Adipose tissue (tissue), 3 donors: ENCODE results near the gene PLCH2. TPM values are rescaled to one million over a fixed set of nuclear protein-coding genes. Genes with fewer than 3 reads are reported as not detected.

Experiments used
- H3K27ac ChIP-seq: one replicate; pipeline ENCODE4 v1.5.1; 2013; ENCODE audit warnings: low read depth, low read length
- WGBS, 3 donors: extraction: QIAGEN DNeasy Blood & Tissue Kit; methylation state at CpG; one replicate each; pipeline ENCODE4 v1.1.7; 2013; 5-methylcytosine and 5-hydroxymethylcytosine counted together
- polyA plus RNA-seq, 3 donors: library from polyadenylated mRNA; stranded (reverse); fragments of 200-250 nt; gene quantifications; one replicate each; pipeline ENCODE4 v1.2.3, GENCODE V29; 2013
- donor health status: healthy with polysubstance abuse.
- donor health status: Bipolar disorder and iron deficiency.
- donor health status: healthy.

The PLCH2 gene
- polyA plus RNA-seq, 3 donors, result 0.45 to 2.2 (median 0.62) TPM

DNA sequence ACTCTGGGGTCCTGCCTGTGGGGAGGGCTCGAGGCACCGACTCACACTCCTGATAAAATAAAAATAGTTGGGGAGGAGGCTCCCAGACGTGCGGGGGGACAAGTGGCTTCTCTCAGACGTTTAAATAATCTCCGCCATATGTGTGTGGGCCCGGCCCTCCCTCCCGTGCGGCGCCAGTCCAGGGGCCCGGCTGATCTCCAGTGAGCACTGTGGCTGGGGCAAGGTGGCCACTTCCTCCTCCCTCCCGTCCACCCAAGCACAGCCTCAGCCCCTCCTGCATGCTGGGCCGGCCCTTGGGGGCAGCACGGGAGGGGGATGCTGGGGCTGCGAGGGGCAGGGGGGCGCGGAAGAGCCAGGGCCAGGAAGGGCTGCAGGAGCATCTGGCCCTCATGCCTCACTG, 4.0 kb upstream of the PLCH2 start:
- H3K27ac ChIP-seq, result no peak overlapping the region
- WGBS, 3 donors, result 43 to 62% (median 45%) methylated on average over 13 to 17 of the region's 17 CpGs

DNA sequence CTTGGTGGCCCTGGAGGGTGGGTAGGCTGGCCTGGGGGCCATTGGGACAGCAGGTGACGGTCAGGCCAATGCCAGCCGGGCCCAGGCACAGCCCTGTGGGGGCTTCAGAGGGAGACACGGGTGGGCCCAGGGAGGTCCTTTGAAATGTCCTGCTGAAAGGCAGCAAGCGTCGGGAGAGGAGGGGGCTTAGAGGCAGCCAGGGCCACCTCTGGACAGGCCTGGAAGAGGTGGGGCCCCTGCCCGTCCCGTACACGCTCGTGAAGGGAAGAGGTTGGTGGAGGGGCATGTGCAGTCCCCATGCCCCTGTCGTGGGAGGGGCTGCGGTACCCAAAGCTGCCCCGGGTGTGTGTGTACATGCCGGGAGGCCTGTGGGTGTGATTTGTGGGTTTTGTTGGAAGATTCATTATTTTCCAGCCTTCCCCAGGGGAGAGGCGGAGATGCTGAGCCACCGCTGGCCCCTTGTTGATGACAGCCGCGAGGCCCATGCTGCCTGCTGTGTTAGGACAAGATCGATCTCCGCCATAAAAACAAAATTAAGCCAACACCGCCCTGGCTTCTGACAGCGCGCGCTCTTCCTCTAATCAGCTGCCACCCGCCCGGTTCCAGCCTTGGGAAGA, 3.4 kb upstream of the PLCH2 start:
- H3K27ac ChIP-seq, result no peak overlapping the region
- 55 to 74% (median 69%) methylated on average over 25 of the region's 25 CpGs for WGBS, 3 donors

DNA sequence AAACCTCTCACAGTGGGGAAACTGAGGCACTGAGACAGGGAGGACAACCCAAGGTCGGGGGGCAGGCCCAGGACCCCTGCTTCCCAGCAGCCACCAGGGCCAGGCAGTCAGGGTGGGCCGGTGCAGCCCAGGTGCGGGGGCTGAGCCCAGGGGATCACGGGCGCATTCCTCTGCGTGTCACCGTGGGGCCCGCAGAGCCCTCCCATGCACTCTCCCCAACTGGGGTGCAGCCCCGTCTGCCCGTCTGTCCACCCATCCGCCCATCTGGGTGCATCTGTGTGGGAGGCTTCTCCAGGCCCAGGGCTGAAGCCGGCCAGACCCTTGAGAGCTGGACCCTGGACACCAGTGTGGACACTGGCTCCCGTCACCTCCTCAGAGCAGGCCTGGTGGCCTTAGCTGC, 2.9 kb upstream of the PLCH2 start:
- 77 to 93% (median 83%) methylated on average over 10 to 13 of the region's 13 CpGs for WGBS, 3 donors
- H3K27ac ChIP-seq, result no peak overlapping the region

DNA sequence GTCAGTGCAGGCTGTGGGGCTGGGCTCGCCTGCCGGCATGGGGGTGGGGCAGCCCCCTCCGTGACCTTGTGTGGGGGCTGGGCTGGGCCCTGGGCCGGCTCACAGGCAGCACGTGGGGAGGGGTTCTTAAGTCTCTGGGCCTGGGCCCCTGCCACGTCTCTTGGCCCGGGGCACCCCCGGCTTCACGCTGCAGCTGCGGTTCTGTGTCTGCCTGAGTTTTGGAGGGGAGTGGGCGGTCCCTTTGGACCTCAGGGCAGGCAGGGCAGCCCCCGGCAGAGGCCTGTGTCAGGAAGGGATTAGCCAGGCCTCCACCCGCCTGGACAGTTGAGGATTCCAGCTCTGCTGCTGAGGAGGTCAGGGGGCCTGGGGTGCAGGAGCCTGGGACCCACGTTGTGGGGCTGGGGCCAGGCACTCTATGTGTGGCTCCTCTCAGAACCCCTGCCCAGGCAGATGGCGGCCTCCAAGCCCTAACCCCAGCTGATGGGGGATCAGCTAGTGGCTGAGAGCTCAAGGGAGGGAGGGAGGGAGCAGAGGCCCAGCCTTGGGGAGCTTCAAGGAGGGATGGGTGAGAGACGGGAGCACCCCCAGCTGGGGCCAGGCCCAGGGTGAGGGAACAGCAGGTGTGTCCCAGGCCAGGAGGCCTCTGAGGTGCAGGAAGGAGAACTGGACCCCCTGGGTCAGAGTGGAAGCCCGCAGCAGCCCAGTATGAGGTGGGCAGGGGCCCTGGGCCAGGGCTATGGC, 1.8 kb upstream of the PLCH2 start:
- no peak overlapping the region for H3K27ac ChIP-seq
- 49 to 53% (median 50%) methylated on average over 14 to 17 of the region's 17 CpGs for WGBS, 3 donors

DNA sequence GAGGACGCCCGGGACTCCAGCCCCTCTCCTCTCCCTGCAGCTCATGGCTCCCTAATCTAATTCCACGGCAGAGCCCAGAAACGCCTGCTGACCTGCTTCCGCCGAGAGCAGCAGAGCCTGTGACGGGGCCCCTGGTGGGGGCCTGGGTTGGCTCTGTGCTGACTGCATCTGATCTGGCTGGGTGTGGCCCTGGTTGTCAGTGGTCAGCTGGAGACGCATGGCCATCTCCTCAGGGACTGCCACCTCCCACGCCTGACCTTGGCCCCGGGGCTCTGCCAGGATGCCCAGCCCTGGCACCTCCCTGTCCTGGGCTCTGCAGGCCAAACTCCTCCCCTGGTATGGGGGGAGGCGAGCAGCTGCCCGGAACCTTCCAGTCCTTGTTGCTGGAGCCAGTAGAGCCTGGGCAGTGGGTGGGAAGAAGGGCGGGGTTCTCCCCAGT, 1.1 kb upstream of the PLCH2 start:
- WGBS, 3 donors, result 50 to 62% (median 51%) methylated on average over 13 of the region's 13 CpGs

DNA sequence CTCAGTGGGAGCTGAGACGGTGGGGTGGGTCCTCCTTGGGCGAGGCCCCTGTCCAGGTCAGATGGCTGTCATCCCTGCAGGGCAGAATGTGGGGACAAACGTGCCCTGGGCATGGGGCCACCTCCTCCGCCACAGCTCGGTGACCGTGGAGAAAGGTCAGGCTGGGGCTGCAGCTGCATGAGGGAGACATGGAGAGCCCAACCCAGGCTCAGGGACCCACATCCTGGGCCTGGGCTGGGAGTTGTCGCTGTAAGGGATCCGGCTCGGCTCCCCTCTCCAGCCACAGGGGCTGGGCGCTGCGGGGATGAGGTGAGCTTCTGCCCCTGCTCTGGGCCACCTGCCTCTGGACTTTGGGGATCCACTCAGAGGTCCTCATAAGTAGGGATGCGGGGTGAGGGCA, 518 bp upstream of the PLCH2 start:
- no peak overlapping the region for H3K27ac ChIP-seq
- WGBS, 3 donors, result 84 to 87% (median 86%) methylated on average over 10 to 12 of the region's 12 CpGs

More for the DNA sequence above, 1.1 kb upstream of the PLCH2 start:
- H3K27ac ChIP-seq, result no peak overlapping the region

DNA sequence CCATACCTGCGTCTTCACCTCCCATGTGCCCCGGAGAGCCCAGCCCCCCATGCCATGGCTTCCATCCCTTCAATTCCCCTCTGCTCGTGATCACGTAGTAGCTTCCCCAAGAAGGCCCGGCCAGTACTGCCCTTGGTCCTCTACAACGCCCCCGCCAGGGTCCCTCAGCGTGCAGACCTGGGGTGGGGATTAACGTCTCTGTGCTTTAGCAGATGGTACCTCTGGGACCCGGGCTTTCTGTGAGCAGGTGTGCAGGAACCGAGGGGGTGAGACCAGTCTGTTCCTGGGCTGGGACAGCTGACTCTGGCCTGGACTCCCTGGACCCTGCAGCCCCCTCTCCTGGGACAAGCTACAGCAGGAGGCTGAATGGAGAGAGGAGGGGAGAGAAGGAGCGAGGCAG, 1.2 kb downstream of the PLCH2 start:
- WGBS, 3 donors, result 59 to 67% (median 67%) methylated on average over 12 of the region's 12 CpGs
- no peak overlapping the region for H3K27ac ChIP-seq

DNA sequence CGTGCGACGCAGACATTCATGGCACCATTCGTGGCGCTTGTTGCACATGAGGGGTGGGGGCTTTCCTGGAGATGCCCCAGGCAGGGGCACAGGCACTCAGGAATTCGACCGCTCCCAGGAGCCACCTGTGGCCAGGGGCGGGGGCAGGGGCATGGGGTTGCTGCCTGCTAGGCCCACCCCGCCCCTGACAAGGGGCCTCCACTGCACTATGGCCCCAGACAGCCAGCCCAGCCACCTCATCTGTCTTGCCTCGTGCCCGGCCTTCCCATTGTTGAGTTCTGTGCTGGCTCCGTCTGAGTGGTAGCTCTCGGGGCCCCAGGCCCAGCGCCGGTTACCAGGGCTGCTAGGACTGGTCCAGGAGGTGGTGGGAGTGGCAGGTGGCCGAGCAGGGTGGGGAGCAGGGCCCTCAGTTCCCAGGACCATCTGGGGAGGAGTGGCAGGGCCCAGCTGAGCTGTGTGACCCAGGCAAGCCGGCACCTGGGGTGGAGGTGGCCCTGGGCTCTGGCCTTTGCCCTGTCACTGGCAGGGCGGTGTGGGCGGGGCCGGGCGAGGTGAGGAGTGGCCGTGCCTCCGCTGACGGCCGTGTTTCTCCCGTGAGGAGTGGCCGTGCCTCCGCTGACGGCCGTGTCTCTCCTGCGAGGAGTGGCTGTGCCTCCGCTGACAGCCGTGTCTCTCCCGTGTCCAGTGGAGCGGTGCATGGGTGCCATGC, 1.9 kb downstream of the PLCH2 start:
- WGBS, 3 donors, result 46 to 77% (median 64%) methylated on average over 35 of the region's 35 CpGs
- H3K27ac ChIP-seq, result no peak overlapping the region

DNA sequence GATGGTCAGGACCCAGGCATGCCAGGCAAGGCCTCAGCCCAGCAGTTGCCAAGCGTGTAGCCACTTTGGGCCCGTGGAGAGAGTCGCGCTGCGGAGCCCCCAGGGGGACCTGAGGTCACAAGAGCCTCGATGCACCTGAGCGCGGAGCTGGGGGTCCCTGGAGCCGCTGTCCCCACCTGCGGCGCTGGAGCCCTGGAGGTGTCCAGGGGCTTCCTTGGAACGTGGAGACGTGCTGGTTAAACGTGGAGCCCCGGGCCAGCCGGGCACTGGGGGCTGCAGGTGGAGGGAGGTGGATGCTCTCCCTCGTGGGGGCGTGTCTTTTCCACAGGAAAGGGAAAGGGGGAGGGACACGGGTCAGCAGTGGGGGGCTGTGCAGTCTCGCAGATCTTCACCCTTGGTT, 3.1 kb downstream of the PLCH2 start:
- WGBS, 3 donors, result 71 to 83% (median 73%) methylated on average over 15 to 20 of the region's 20 CpGs
- H3K27ac ChIP-seq, result no peak overlapping the region

DNA sequence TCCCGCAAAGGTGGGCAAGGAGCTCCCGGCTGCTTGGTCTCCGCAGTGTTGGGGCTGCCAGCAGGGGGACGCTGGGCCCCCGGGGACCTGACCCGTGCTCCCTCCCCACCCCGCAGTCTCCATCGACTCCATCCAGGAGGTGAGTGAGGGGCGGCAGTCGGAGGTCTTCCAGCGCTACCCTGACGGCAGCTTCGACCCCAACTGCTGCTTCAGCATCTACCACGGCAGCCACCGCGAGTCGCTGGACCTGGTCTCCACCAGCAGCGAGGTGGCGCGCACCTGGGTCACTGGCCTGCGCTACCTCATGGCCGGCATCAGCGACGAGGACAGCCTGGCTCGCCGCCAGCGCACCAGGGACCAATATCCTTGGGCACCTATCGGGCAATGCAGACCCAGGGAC, 3.5 kb downstream of the PLCH2 start:
- no peak overlapping the region for H3K27ac ChIP-seq

DNA sequence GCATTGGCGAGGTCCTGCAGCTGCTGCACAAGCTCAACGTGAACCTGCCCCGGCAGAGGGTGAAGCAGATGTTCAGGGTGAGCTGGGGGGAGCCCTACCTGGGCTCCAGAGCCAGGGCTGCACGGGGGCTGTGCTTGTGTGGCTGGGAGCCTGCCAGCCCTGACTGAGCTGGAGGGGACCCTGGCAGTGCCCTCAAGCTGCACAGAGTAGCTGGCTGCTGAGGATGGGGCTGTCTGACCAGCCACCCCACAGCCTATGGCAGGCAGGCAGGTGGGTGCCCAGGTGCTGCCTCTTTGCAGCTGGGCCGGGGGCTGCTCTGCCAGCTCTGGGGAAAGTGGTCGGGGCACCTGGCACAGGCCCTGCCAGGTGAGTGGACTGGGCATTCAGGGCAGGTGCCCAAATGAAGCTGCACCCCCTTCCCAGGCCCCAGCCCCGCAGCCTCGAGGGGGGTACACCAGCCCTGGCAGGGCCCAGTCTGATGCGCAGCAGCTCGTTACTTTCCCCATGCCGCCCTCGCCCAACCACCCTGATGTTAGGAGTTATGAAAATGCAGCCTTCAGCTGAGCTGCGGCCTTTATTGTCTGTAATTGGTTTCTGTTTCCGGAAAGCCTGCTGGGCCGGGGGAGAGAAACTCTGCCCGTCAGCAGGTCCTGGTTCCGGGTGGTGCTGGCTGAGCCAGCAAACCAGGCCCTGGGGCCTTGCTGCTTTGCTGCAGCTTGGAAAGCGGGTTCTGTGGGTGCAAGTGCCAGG, 4.3 kb downstream of the PLCH2 start:
- 71 to 82% (median 77%) methylated on average over 16 to 18 of the region's 18 CpGs for WGBS, 3 donors
- H3K27ac ChIP-seq, result no peak overlapping the region

More for the DNA sequence above, 3.5 kb downstream of the PLCH2 start:
- WGBS, 3 donors, result 78 to 88% (median 86%) methylated on average over 28 of the region's 28 CpGs

DNA sequence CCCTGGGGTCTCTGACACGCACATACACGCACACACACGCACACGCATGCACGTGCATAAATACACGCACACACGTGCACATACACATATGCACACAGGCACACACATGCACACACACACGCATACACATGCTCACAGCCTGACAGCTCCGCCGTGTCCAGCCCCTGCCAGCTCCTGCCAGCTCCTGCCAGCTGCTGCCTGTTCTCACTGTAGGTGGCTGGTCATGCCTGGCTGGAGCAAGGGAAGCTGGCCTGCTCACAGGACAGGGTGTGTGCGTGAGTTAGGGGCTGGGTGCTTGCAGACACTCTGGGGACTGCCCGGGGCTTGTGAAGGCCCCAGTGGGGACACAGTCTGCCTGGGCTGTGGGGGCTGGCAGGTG, 4.9 kb downstream of the PLCH2 start:
- H3K27ac ChIP-seq, result no peak overlapping the region
- 85 to 91% (median 90%) methylated on average over 12 of the region's 12 CpGs for WGBS, 3 donors

DNA sequence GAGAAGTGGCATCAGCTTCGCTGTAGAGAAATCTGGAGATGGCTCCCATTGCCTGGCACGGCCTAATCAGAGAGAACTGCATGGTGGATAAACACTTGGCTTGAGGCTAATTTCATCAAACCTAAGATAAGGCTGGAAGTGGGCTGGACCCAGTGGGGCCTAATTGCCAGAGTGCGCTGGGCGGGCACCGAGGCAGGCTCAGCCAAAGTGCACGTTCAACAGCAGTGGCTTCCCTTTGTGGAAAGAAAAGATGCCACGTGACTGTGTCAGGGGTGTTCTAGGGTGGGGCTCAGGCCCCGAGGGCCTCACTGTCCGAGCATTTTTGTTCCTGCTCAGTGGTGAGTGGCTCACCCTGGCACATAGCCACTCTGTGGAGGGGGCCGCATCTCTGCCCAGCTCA, 5.8 kb downstream of the PLCH2 start:
- no peak overlapping the region for H3K27ac ChIP-seq
- 65 to 73% (median 66%) methylated on average over 10 of the region's 10 CpGs for WGBS, 3 donors

DNA sequence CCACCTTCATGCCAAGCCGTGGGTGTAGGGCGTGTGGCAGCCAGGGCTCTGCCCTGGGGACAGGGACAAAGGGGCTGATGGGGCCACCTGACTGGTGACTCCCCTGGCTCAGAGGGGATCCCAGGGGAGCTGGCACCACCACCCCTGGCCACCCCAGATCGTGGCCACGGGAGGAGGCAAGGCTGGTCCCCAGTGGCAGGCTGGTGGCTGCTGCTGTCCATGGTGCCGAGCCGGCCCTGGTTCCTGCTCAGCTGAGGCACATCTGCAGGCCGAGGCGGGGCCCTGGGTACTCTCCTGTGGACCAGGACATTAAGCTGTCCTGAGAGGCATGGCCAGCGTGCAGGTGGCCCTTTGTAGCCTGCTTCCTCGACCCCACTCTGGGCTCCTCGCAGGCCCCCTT, 6.5 kb downstream of the PLCH2 start:
- 65 to 80% (median 78%) methylated on average over 10 to 11 of the region's 11 CpGs for WGBS, 3 donors
- H3K27ac ChIP-seq, result no peak overlapping the region

DNA sequence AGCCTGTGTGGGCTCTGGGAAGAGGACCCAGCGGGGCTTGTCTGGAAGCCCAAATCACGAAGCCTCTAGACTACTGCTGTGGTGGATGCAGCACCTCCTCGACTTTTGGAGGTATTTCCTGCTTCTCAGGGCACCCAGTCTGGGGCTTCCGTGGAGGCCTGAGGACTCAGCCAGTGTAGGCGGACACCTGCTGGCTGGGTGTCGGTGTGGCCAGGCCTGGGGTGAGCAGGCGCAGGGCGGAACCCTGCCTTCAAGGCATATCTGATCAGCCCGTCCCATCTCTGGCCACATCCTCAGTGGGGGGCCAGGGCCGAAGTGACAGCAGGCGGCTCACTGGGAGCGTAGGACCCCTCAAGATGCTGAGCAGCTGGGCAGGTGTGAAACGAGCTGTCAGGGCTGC, 6.9 kb downstream of the PLCH2 start:
- WGBS, 3 donors, result 80 to 82% (median 82%) methylated on average over 13 of the region's 13 CpGs

DNA sequence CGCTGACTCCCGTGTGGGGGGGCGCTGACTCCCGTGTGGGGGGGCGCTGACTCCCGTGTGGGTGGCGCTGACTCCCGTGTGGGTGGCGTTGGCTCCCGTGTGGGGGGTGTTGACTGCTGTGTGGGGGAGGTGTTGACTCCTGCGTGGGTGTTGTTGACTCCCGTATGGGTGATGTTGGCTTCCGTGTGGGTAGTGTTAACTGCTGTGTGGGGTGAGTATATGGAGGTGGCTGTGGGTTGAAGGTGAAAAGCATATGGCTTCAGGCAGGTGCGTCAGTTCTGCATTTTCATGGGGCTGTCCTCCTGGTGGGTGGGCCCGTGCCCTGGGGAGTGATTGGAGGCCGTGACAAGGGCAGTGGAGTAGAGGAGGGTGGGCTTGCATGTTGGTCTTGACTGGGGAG, 7.9 kb downstream of the PLCH2 start:
- whole genome bisulfite sequencing, 3 donors, result 66 to 77% (median 75%) methylated on average over 12 to 16 of the region's 16 CpGs
- H3K27ac ChIP-seq, result no peak overlapping the region

More for the DNA sequence above, 6.9 kb downstream of the PLCH2 start:
- no peak overlapping the region for H3K27ac ChIP-seq

DNA sequence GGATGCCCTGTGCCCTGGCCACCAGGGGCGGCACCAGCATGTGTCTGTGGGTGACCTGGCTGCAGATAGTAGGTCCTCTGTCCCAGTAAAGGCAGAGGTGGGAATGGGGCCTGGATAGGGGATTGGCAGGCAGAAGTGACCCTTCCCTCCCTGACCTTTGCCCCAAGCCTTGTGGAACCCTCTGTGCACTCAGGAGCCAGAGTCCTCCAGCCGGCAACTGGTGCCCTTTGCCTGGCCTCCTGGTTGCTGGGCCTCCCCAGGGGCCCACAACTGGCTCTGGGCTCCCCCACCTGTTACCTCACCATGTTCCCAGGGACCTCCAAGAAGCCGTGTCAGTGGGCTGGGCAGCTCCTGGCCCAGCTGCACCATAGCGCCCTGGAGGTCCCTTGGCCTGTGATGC, 10.0 kb downstream of the PLCH2 start:
- 80 to 81% (median 81%) methylated on average over 4 of the region's 4 CpGs for WGBS, 3 donors
- H3K27ac ChIP-seq, result no peak overlapping the region

DNA sequence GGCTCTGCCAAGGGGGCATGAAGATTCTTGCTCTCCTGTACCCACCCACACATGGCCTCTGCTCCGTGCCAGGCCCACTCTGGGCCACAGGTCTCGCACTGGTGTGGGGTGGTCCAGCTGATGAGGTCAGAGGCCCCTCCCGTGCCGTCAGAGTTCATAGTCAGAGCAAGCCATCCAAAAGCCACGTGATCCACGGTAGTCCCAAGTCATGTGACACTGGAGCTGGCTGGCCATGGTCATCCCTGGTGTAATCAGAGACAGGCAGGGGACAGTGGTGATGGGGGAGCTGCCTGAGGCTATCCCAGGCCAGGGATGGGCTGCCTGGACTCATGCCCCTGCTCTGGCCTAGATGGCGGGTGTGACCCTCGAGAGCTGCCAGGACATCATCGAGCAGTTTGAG, 10.5 kb downstream of the PLCH2 start:
- 81 to 87% (median 84%) methylated on average over 9 of the region's 9 CpGs for WGBS, 3 donors
- no peak overlapping the region for H3K27ac ChIP-seq

DNA sequence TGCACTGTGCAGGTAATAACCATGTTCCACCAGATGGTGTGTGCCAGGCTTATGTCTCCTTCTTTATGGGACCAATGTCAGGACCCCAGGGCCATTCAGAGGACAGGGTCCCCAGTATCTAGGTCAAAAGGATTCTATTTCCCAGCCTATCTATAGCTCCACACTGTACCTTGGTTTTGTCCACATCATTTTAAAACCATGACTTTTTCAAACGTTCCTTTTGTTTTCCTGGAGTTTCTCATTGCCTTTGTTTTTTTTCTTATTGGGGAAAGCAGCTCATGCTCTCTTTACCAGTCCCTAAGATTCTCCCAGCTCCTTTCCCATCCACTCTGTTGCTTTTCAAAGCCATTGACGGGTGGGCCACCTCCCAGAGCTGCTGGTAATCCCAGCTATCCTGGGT, 12.6 kb downstream of the PLCH2 start:
- H3K27ac ChIP-seq, result no peak overlapping the region
- 81 to 95% (median 87%) methylated on average over 2 of the region's 2 CpGs for WGBS, 3 donors
